GM12878 (cell line): ENCODE results near the gene ZNF280C. TPM values are rescaled to one million over a fixed set of nuclear protein-coding genes. Genes with fewer than 3 reads are reported as not detected.

ENCODE experiments used
- ATAC-seq: fragments of 200-7000 bp; cut with Tn5 transposase; 3 replicates; pipeline ENCODE4 v1.9.1; 2020; ENCODE audit warnings: mild to moderate bottlenecking, moderate library complexity
- BruUV-seq: library from RNA; stranded (reverse); fragments of 400-500 nt; replicated peaks from 2 replicates; lab custom pipeline; 2021; lab: Mats Ljungman, UMichigan
- CTCF ChIA-PET: fragments of 300-600 bp; sonication (Branson Sonifier 250); formaldehyde crosslinking; extraction: SDS; loops from one replicate; lab custom pipeline; 2021; ENCODE audit warnings: inconsistent platforms; lab: Yijun Ruan, JAX
- POLR2A ChIA-PET: fragments of 350-600 bp; formaldehyde crosslinking; extraction: SDS; loops from one replicate; lab custom pipeline; 2021; ENCODE audit warnings: inconsistent platforms; lab: Charles Lee
- RAD21 ChIA-PET: fragments of 300-600 bp; sonication (Branson Sonifier 250); formaldehyde crosslinking; loops from one replicate; lab custom pipeline; 2023; ENCODE audit warnings: antibody characterized with exemption; ENCODE audit not compliant: unreplicated experiment; lab: Charles Lee
- SMC1A ChIA-PET: fragments of 300-600 bp; sonication (Branson Sonifier 250); formaldehyde crosslinking; loops from one replicate; lab custom pipeline; 2023; ENCODE audit not compliant: unreplicated experiment, uncharacterized antibody; lab: Charles Lee
- DNase-seq: peaks from one replicate; pipeline ENCODE4 v3.0.0-alpha.2; 2011; ENCODE audit warnings: low read depth, low spot score
- FAIRE-seq: peaks from 3 replicates; lab custom pipeline; 2011; peaks lifted over from hg19 to GRCh38; lab: Jason Lieb, UNC
- H2AFZ ChIP-seq: 2 replicates; pipeline ENCODE4 v1.6.0; 2011; ENCODE audit warnings: low read depth, low read length, control low read depth; ENCODE audit not compliant: control insufficient read depth
- H3K27ac ChIP-seq: 2 replicates; pipeline ENCODE4 v1.5.1; 2011; ENCODE audit warnings: control low read depth; ENCODE audit not compliant: control insufficient read depth, insufficient read depth
- H3K27me3 ChIP-seq, 2 experiments: replicated peaks in 1 of 2; 2 replicates each; pipeline versions ENCODE4 v1.6.0 to v1.6.1; 2011; ENCODE audit warnings: low read length in 1 of 2; ENCODE audit not compliant: control insufficient read depth in 2 of 2, insufficient read depth in 2 of 2
- H3K36me3 ChIP-seq, 2 experiments: 2 replicates each; pipeline ENCODE4 v1.5.1; 2011; ENCODE audit warnings: low read length in 1 of 2; ENCODE audit not compliant: control insufficient read depth in 2 of 2, insufficient read depth in 2 of 2
- H3K4me1 ChIP-seq: 2 replicates; pipeline ENCODE4 v1.6.1; 2011; ENCODE audit warnings: mild to moderate bottlenecking, low read length, moderate library complexity, mixed read lengths; ENCODE audit not compliant: control insufficient read depth, insufficient read depth
- H3K4me2 ChIP-seq: 2 replicates; pipeline ENCODE4 v1.6.0; 2011; ENCODE audit warnings: control low read depth; ENCODE audit not compliant: control insufficient read depth, insufficient read depth
- H3K4me3 ChIP-seq: fragments of 200-600 bp; sonication (generic); 2 replicates; pipeline ENCODE4 v1.5.1; 2016
- H3K79me2 ChIP-seq: 2 replicates; pipeline ENCODE4 v1.6.0; 2011; ENCODE audit warnings: low read length; ENCODE audit not compliant: control insufficient read depth, insufficient read depth
- H3K9ac ChIP-seq: 2 replicates; pipeline ENCODE4 v1.8.0; 2011; ENCODE audit warnings: low read length, control low read depth, mixed read lengths; ENCODE audit not compliant: control insufficient read depth, insufficient read depth
- H3K9me3 ChIP-seq: replicated peaks from 3 replicates; pipeline ENCODE4 v1.5.1; 2011; ENCODE audit warnings: mild to moderate bottlenecking, low read length; ENCODE audit not compliant: control insufficient read depth, insufficient read depth
- H4K20me1 ChIP-seq: 2 replicates; pipeline ENCODE4 v1.6.0; 2011; ENCODE audit not compliant: control insufficient read depth, insufficient read depth
- BCL11A ChIP-seq: IDR thresholded peaks from 2 replicates; pipeline ENCODE4 v1.6.1; 2011; ENCODE audit warnings: low read depth, low read length
- CHD2 ChIP-seq: IDR thresholded peaks from 2 replicates; pipeline ENCODE4 v1.6.1; 2011; ENCODE audit warnings: low read depth, low read length, improper control_type of control experiment, borderline replicate concordance
- ESRRA ChIP-seq: IDR thresholded peaks from 2 replicates; pipeline ENCODE4 v1.6.1; 2012; ENCODE audit warnings: mild to moderate bottlenecking, low read length, improper control_type of control experiment
- FOS ChIP-seq: IDR thresholded peaks from 3 replicates; pipeline ENCODE4 v1.6.1; 2011; ENCODE audit warnings: borderline replicate concordance; ENCODE audit not compliant: insufficient read length; ENCODE audit errors: extremely low read depth
- MXI1 ChIP-seq: fragments of 150-350 bp; IDR thresholded peaks from 2 replicates; pipeline ENCODE4 v1.6.1; 2011; ENCODE audit warnings: low read depth, mild to moderate bottlenecking, inconsistent platforms, low read length, improper control_type of control experiment
- NR2C1 ChIP-seq: fragments of 450-650 bp; IDR thresholded peaks from 2 replicates; pipeline ENCODE4 v1.6.1; 2017; ENCODE audit warnings: antibody characterized with exemption, mild to moderate bottlenecking, moderate library complexity
- SUZ12 ChIP-seq: fragments of 200-600 bp; sonication (generic); IDR thresholded peaks from one replicate; pipeline ENCODE4 v1.6.1; 2018; ENCODE audit warnings: antibody characterized with exemption, mild to moderate bottlenecking; ENCODE audit not compliant: unreplicated experiment
- TARDBP ChIP-seq: IDR thresholded peaks from 2 replicates; pipeline ENCODE4 v1.6.1; 2016; ENCODE audit warnings: borderline replicate concordance
- YBX1 ChIP-seq: fragments of 450-650 bp; IDR thresholded peaks from 2 replicates; pipeline ENCODE4 v1.6.1; 2016; ENCODE audit warnings: antibody characterized with exemption
- ZNF207 ChIP-seq: fragments of 450-650 bp; IDR thresholded peaks from 2 replicates; pipeline ENCODE4 v1.6.1; 2014; ENCODE audit warnings: antibody characterized with exemption, mild to moderate bottlenecking, borderline replicate concordance
- WGBS: methylation state at CpG from one replicate; pipeline ENCODE4 v1.1.6; 2016; ENCODE audit warnings: low lambda C conversion rate; ENCODE audit not compliant: insufficient replicate concordance, insufficient coverage; ENCODE audit errors: missing lambda C conversion rate; 5-methylcytosine and 5-hydroxymethylcytosine counted together
- in situ Hi-C: fragments of 300-500 bp; cut with MboI; formaldehyde crosslinking; loops from 9 replicates; pipeline ENCODE4 v1.14.3; 2018; ENCODE audit warnings: mixed read lengths
- intact Hi-C: fragments of 100-400 bp; cut with micrococcal nuclease; formaldehyde crosslinking; loops from one replicate; pipeline ENCODE4 v1.14.2; 2022; ENCODE audit not compliant: unreplicated experiment
- polyA plus RNA-seq, 11 experiments: library from polyadenylated mRNA; depleted of rRNA in 4 of 11; unstranded in 6 of 11; stranded (reverse) in 5 of 11; fragments of >200 nt; fragmentation: Nextera tagmentation in 4 of 11; fragmentation: Illumina TruSeq in 1 of 11; extraction: Ambion mirVana in 4 of 11; extraction: Trizol in 1 of 11; gene quantifications; 1 replicate in 1 of 11; 2 replicates in 10 of 11; pipeline versions ENCODE4 v1.2.1 to v1.2.3, GENCODE V29; 2011 to 2016; ENCODE audit warnings: inconsistent platforms in 2 of 11, missing spikeins in 2 of 11, low read depth in 1 of 11
- total RNA-seq, 4 experiments: library from RNA; depleted of rRNA in 3 of 4; stranded (reverse); fragments of >200 nt in 3 of 4; fragmentation: Illumina TruSeq in 1 of 4; extraction: Trizol in 1 of 4; gene quantifications; 2 replicates each; pipeline versions ENCODE4 v1.2.1 to v1.2.3, GENCODE V29; 2013 to 2021
- TF ChIP-seq, protein P1 (sequence below): fragments of 450-650 bp; IDR thresholded peaks from 2 replicates; pipeline ENCODE4 v1.6.1; 2016; ENCODE audit warnings: mild to moderate bottlenecking
- TF ChIP-seq, protein P2 (sequence below): IDR thresholded peaks from 2 replicates; pipeline ENCODE4 v1.6.1; 2012; ENCODE audit warnings: low read depth, low read length, improper control_type of control experiment

ZNF280C gene
- total and polyA plus RNA-seq, 10 of the 15 experiments (the other 5 are each of a cell fraction or from before 2014, with no cell fraction given) = 0.82 to 8.8 (median 5.7) TPM

DNA sequence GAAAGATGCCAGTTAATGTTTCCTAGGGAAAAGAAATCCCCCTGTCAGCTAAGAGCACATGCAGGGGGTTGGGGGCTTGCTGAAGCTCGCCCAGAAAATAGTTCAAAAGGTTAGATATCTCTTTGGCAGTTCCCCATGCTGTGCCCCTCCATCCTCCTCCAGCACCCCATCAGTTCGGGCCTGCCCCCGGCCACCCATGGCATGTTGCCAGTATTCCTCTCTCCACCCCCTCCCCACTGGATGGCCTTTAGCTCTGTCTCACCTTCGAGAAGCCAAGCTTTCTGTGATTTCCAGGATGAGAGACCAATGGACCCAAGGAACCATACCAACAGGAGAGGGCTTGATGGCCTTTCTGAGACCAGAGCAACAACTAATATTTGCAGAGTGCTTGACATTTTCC, 91.8 kb downstream of the ZNF280C start:
- POLR2A ChIA-PET = interaction anchor here (1.0 to 2.3 kb wide), 3 partner anchors 10 to 92 kb away, joined by 3 to 10 read pairs (median 5); partner anchors contain the start of gene AIFM1
- Histone ChIP-seq H2AFZ (no peak overlapping the region), H3K79me2 (peaks cover 54% of the 10 kb centered on the region), H3K36me3 (no peaks in the 10 kb centered on the region), H3K9ac (no peak overlapping the region), H4K20me1 (no peaks in the 10 kb centered on the region), H3K9me3 (no peaks in the 10 kb centered on the region), H3K4me3 (no peak overlapping the region), H3K4me2 (peak overlapping the region; percentile 34), H3K27me3 (no peaks in the 10 kb centered on the region), H3K4me1 (peaks cover 13% of the 10 kb centered on the region), H3K27ac (peak overlapping the region; percentile 2; the same call in 1 of the 2 replicates)
- in situ Hi-C loops = loop anchor here (10.0 to 25.0 kb wide), 2 partner anchors 92 to 565 kb away; no protein-coding TSS in a partner anchor
- no TSS peak for BruUV-seq
- FAIRE-seq (no peak), ATAC-seq (no peak), DNase-seq (no peak)
- SMC1A ChIA-PET = interaction anchor here (0.8 to 2.5 kb wide), 10 partner anchors 11 to 96 kb away, joined by 3 to 18 read pairs (median 6); partner anchors contain the start of gene AIFM1
- CTCF ChIA-PET = interaction anchor here (1.1 to 5.7 kb wide), 5 partner anchors 9 to 96 kb away, joined by 4 to 30 read pairs (median 4); no protein-coding TSS in a partner anchor
- RAD21 ChIA-PET = interaction anchor here (1.0 to 2.2 kb wide), 8 partner anchors 9 to 97 kb away, joined by 3 to 8 read pairs (median 6); partner anchors contain the start of gene AIFM1
- TF ChIP-seq MXI1 (no peak), NR2C1 (no peak), CHD2 (no peak), ESRRA (no peak), SUZ12 (no peak), TARDBP (no peak), YBX1 (no peak), ZNF207 (no peak), FOS (no peak), BCL11A (no peak)
- TF ChIP-seq, protein P1, sequence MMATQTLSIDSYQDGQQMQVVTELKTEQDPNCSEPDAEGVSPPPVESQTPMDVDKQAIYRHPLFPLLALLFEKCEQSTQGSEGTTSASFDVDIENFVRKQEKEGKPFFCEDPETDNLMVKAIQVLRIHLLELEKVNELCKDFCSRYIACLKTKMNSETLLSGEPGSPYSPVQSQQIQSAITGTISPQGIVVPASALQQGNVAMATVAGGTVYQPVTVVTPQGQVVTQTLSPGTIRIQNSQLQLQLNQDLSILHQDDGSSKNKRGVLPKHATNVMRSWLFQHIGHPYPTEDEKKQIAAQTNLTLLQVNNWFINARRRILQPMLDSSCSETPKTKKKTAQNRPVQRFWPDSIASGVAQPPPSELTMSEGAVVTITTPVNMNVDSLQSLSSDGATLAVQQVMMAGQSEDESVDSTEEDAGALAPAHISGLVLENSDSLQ = no peak
- TF ChIP-seq, protein P2, sequence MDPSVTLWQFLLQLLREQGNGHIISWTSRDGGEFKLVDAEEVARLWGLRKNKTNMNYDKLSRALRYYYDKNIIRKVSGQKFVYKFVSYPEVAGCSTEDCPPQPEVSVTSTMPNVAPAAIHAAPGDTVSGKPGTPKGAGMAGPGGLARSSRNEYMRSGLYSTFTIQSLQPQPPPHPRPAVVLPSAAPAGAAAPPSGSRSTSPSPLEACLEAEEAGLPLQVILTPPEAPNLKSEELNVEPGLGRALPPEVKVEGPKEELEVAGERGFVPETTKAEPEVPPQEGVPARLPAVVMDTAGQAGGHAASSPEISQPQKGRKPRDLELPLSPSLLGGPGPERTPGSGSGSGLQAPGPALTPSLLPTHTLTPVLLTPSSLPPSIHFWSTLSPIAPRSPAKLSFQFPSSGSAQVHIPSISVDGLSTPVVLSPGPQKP = no peak
- intact Hi-C loops = loop anchor here (10.0 kb wide), 2 partner anchors 242 to 402 kb away; partner anchors contain the start of gene SASH3
- 32% methylated on average over 4 of the region's 4 CpGs for WGBS
